HEK293 (cell line): ENCODE results near the gene GRAMD1B.

ENCODE experiments used
- YY1 ChIP-seq: fragments of 450-650 bp; formaldehyde crosslinking; IDR thresholded peaks from 2 replicates; pipeline ENCODE4 v1.5.1; 2018; ENCODE audit warnings: missing biosample characterization, missing genetic modification characterization
- ZBTB21 ChIP-seq: fragments of 450-650 bp; formaldehyde crosslinking; IDR thresholded peaks from 2 replicates; pipeline ENCODE4 v1.5.1; 2017; ENCODE audit warnings: missing biosample characterization, missing genetic modification characterization
- ZFP41 ChIP-seq: fragments of 450-650 bp; formaldehyde crosslinking; IDR thresholded peaks from 2 replicates; pipeline ENCODE4 v1.5.1; 2016; ENCODE audit warnings: missing biosample characterization, missing genetic modification characterization, borderline replicate concordance
- ZFP69B ChIP-seq: fragments of 450-650 bp; formaldehyde crosslinking; IDR thresholded peaks from 2 replicates; pipeline ENCODE4 v1.5.1; 2016; ENCODE audit warnings: missing biosample characterization, missing genetic modification characterization
- ZNF274 ChIP-seq, 2 experiments: fragments of 200-500 bp in 1 of 2; fragments of 450-650 bp in 1 of 2; sonication (Bioruptor generic) in 1 of 2; formaldehyde crosslinking in 1 of 2; IDR thresholded peaks; 2 replicates each; pipeline versions ENCODE4 v1.5.1 to v1.6.1; 2014 to 2016; ENCODE audit warnings: borderline replicate concordance in 1 of 2, inconsistent platforms in 1 of 2, low read length in 1 of 2, missing biosample characterization in 1 of 2, missing genetic modification characterization in 1 of 2
- ZNF324 ChIP-seq: fragments of 450-650 bp; formaldehyde crosslinking; IDR thresholded peaks from 2 replicates; pipeline ENCODE4 v1.5.1; 2016; ENCODE audit warnings: missing biosample characterization, missing genetic modification characterization
- ZNF423 ChIP-seq: fragments of 450-650 bp; formaldehyde crosslinking; IDR thresholded peaks from 2 replicates; pipeline ENCODE4 v1.5.1; 2016; ENCODE audit warnings: missing biosample characterization, missing genetic modification characterization
- ZNF585B ChIP-seq: fragments of 450-650 bp; formaldehyde crosslinking; IDR thresholded peaks from 2 replicates; pipeline ENCODE4 v1.5.1; 2016; ENCODE audit warnings: missing biosample characterization, missing genetic modification characterization
- ZNF624 ChIP-seq: fragments of 450-650 bp; formaldehyde crosslinking; IDR thresholded peaks from 2 replicates; pipeline ENCODE4 v1.5.1; 2017; ENCODE audit warnings: missing biosample characterization, missing genetic modification characterization
- TF ChIP-seq, protein P1 (sequence below): fragments of 450-650 bp; formaldehyde crosslinking; IDR thresholded peaks from 2 replicates; pipeline ENCODE4 v1.5.1; 2016; ENCODE audit warnings: missing biosample characterization, missing genetic modification characterization
- TF ChIP-seq, protein P2 (sequence below): fragments of 450-650 bp; formaldehyde crosslinking; IDR thresholded peaks from 2 replicates; pipeline ENCODE4 v1.5.1; 2017; ENCODE audit warnings: missing biosample characterization, missing genetic modification characterization

DNA sequence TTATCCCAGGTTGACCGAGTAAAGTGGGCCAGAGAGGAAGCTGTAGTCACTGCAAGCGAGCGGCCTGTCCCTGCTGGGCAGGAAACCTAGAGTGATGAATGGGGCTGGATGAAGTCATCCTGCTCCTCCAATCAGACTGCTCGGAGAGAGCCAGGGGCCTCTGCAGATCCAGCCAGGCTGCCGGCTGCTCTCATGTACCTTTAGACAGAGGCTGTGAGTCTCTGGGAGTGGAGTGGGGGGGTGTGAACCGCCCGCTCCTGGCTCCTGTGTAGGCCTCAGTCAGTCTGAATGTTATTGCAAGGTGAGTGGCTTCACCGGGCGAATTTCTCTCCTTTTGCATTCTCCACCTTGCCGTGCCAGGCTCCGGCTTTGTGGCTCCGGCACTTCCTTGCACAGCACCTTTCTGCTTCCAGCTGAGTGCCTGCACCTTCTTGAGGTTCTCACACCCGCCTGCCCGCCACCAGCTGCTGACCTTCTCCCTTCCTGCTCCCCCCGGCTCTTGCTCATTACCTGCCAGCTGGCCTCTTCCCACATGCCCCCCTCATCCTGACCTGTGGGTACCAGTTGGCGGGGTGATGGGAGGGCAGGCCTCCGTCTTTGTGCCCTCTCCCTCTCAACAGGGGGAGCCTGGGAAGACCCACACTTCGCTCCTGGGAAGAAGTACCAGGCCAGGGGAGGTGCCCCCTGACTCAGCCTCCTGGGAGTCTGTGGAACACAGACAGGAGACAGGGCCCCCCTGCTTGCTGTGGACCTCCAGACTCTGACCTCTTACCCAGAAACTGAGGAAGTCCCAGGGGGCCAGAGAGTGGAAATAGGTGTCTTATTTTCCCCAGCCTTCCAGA, 79.9 kb downstream of the GRAMD1B start:
- TF ChIP-seq, protein P1, sequence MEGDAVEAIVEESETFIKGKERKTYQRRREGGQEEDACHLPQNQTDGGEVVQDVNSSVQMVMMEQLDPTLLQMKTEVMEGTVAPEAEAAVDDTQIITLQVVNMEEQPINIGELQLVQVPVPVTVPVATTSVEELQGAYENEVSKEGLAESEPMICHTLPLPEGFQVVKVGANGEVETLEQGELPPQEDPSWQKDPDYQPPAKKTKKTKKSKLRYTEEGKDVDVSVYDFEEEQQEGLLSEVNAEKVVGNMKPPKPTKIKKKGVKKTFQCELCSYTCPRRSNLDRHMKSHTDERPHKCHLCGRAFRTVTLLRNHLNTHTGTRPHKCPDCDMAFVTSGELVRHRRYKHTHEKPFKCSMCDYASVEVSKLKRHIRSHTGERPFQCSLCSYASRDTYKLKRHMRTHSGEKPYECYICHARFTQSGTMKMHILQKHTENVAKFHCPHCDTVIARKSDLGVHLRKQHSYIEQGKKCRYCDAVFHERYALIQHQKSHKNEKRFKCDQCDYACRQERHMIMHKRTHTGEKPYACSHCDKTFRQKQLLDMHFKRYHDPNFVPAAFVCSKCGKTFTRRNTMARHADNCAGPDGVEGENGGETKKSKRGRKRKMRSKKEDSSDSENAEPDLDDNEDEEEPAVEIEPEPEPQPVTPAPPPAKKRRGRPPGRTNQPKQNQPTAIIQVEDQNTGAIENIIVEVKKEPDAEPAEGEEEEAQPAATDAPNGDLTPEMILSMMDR (tag by site-specific recombination) = no peak
- TF ChIP-seq ZBTB21 (no peak), YY1 (no peak), ZNF624 (tag by site-specific recombination) (no peak), ZFP69B (tag by site-specific recombination) (no peak), ZNF274 (IDR thresholded peaks at IDR 0.05; ENCODE audit: low read length) (no peak), ZNF274 (tag by site-specific recombination; IDR thresholded peaks at IDR 0.05; ENCODE audit: borderline replicate concordance) (no peak), ZFP41 (tag by site-specific recombination) (no peak), ZNF585B (tag by site-specific recombination) (no peak), ZNF324 (tag by site-specific recombination) (no peak), ZNF423 (no peak)
- TF ChIP-seq, protein P2, sequence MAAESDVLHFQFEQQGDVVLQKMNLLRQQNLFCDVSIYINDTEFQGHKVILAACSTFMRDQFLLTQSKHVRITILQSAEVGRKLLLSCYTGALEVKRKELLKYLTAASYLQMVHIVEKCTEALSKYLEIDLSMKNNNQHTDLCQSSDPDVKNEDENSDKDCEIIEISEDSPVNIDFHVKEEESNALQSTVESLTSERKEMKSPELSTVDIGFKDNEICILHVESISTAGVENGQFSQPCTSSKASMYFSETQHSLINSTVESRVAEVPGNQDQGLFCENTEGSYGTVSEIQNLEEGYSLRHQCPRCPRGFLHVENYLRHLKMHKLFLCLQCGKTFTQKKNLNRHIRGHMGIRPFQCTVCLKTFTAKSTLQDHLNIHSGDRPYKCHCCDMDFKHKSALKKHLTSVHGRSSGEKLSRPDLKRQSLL = peak; percentile 73
